HG03196 (cell line): Measurements from ENCODE around the gene PBRM1.

ENCODE experiments used
- ATAC-seq: cut with Tn5 transposase; IDR thresholded peaks from one replicate; pipeline ENCODE4 v1.9.1; 2021; ENCODE audit not compliant: unreplicated experiment

Gene PBRM1

GRCh38 chr3:52670621-52671521, 14.8 kb downstream of the PBRM1 start:
- ATAC-seq, result peak; percentile 73

GRCh38 chr3:52663098-52663497, 22.6 kb downstream of the PBRM1 start:
- ATAC-seq, result no peak

DNA sequence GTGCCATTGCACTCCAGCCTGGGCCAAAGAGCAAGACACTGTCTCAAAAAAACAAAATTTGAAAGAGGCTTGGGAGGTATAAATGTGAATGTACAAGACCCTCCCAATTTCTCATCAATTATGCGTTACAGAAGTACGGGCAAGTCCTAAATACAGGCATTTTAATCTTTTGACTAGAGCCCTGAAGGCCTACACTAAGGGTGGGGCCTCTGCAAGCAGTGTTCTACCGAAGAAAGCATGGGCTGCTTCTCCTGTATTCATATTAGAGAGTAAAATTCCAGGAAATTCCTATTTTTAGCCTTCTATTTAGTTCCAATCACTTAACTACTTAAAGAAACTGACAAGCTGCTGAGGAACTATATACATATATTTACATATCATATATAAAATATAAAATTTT, 25.7 kb downstream of the PBRM1 start:
- no peak for ATAC-seq

GRCh38 chr3:52655895-52656294, 29.8 kb downstream of the PBRM1 start:
- no peak for ATAC-seq

GRCh38 chr3:52651592-52651991, 34.1 kb downstream of the PBRM1 start:
- ATAC-seq, result no peak

DNA sequence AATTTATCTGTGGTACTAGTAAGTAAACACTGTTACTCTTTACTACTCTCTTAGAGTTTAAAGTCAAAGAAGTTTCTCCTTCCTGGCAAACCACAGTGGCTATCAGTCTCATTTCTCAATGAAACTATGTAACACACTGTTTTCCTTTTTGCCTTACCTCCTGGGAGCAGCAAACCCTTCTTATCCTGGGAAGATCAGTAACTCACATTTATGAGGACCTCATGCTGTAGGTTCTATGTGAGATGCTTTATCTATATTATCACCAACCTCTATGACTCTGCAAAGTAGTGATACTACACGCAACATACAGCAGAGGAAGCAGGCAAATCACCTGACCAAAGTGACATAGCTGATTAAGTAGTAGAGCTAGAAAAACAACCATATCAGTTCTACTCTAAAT, 35.3 kb downstream of the PBRM1 start:
- no peak for ATAC-seq

DNA sequence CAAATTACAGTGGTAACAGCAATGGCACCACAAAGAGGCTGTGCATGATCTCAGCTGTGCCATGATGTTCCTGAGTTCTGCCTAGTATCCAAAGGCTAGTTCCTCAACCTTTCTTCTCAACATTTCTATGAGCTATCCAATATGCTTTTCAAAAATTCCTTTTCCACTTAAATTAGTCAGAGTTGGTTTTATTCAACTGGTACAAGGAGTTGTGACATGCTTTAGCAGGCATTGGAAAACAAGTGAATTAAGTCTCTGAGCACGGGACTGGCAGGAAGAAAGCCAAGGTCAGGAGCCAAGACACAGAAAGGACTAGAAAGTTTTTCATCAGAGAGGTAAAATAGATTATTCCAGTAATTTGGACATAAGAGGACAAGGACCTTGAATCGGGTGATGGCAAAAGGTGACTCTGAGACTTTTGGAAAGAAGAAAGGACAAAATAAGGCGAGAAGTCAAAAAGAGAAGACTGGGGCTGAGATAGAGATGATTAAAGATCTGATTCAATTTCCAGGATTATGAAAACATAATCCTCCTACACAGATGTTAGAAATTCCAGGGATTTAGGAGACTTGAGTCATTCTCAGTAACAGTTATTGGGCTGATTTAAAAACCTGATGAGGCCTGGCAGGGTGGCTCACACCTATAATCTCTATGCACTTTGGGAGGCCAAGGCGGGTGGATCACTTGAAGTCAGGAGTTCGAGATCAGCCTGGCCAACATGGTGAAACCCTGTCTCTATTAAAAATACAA, 36.1 kb downstream of the PBRM1 start:
- no peak for ATAC-seq

DNA sequence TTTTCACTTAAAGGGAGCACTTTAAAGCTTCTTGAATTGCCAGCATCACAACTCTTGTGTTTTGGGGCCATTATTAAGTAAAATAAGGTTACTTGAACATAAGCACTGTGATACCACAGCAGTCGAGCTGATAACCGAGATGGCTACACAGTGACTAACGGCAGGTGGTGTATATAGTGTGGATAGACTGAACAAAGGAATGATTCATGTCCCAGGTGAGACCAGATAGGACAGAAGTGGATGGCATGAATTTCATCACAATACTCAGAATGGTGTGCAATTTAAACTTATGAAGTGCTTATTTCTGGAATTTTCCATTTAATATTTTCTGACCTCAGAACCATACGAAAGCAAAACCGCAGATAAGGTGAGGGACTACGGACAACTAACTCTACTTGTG, 40.2 kb downstream of the PBRM1 start:
- ATAC-seq, result no peak

DNA sequence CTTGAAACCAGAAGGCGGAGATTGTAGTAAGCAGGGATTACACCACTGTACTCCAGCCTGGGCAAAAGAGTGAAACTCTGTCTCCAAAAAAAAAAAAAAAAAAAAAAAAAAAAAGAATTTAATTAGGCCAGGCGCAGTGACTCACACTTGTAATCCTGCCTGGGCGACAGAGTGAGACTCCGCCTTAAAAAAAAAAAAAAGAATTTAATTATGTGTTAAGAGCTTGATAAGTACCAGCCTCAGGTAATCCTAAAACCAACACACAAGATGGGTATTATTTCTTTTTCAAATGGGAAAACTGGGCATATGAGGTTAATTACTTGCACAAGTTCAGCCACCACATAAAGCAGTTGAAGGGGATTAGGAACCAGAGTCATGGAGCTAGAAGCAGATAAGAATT, 49.0 kb downstream of the PBRM1 start:
- ATAC-seq, result no peak

- ATAC-seq, result no peak
These were observed 51.9 kb downstream of the PBRM1 start for GRCh38 chr3:52633786-52634185.

DNA sequence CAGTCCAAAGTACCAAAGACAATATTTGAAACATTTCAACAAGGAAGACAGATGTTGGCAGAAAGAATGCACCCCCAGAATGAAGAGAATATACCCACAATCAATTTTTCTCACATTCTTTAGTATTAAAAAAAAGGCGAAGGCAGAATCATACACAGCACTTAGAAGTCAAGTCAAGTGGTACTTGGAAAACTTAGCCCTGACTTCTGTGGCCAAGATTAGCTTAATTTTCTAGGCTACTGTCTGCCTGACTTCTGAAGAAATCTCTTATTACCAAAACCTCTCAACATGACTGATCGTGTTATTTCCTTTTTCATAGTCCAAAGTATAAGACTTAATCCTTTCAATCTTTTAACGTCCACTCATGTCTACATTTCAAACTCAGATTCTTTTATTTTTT, 60.7 kb downstream of the PBRM1 start:
- ATAC-seq, result no peak

DNA sequence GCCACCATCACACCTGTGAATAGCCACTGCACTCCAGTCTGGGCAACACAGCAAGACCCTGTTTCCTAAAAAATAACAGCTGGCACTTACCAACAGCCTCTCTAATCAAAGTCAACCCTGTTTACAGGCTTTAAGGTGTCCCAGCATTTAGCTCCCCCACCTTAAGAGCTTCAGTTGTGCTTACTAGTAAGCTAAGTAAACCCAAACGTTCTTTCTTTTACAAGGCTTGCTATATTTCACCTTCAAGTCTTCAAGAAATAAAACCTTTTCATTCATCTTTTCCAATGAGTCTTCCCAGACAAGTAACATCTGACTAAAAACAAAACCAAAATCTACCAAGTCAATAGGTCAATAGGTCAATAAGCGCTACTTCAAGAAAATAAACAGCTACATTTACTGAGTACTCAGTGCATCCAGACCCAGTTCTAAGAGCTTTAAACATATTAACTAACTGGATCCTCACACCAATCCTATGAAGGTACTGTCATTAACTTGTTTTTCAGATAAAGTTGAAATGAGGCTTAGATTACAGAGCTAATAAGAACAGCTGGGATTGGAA, 62.4 kb downstream of the PBRM1 start:
- ATAC-seq, result no peak

DNA sequence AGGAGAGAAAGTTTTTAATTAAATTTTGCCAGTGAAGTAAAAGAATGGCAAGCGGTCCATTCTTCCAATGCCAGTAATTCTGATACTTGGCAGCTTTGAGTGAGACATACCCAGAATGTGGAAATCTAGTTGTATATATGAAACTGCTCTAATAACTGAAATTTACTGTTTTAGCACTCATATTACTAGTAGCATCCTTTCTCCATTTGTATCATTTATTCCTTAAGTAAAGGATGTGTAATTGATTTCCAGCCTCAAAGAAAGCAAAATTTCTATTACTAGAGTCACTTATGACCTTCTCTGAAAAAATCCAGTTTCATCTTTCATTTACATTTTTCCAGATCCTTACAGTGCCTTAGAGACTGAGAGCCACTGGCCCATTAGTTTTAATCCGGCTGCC, 65.1 kb downstream of the PBRM1 start:
- ATAC-seq, result no peak

GRCh38 chr3:52615166-52615565, 70.5 kb downstream of the PBRM1 start:
- no peak for ATAC-seq

DNA sequence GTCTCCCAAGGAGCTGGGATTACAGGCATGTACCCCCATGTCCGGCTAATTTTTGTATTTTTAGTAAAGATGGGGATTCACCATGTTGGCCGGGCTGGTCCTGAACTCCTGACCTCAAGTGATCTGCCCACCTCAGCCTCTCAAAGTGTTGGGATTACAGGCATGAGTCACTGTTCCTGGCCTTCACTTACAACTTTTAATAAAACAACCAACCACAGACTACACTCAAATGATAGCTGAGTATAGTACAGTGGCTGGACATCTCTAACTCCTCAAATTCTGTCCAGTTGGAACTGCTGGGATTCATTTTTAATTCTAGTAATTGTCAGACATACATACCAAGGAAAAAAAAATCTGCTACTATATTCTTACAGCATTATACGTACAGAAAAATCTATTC, 71.0 kb downstream of the PBRM1 start:
- ATAC-seq, result no peak

DNA sequence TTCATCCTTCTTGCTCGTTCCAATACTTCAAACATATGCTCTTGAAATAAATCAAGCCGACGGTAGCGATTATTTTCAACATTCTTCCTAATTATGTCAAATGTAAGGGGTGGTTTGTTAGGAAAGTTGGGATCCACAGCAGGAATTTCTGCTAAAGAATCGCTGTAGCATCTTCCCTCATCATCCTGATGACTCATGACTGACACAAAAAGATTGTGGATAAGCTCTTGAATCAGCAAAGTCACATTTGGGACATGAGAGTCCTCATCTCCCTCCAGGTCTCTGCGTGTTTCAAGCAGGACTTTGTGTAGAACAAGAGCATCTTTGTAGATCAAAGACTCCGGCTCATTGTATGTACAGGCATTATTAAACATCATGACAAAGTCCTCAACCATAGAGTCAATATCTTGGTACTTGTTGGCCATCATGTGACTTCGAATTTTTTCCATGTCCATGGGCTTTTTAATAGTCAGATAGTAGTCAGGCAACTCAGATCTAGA, 76.3 kb downstream of the PBRM1 start:
- no peak for ATAC-seq

DNA sequence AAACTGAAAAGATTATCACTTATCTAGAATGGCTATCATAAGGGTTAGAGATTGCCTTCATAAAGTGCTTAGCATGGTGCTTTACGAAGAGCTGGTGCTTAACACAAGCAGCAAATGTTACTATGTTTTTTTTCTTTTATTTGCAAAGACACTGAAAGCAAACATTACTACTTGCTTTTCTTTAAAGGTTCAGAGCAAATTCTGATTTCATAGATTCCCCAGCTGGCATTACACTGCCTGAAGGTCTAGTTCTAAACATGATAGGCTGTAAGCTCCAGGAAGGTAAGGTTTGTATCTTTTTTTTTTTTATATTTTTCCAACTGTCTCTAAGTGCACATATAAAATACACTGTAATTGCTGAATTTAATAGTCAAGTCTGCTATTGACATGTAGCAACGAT, 77.4 kb downstream of the PBRM1 start:
- no peak for ATAC-seq

DNA sequence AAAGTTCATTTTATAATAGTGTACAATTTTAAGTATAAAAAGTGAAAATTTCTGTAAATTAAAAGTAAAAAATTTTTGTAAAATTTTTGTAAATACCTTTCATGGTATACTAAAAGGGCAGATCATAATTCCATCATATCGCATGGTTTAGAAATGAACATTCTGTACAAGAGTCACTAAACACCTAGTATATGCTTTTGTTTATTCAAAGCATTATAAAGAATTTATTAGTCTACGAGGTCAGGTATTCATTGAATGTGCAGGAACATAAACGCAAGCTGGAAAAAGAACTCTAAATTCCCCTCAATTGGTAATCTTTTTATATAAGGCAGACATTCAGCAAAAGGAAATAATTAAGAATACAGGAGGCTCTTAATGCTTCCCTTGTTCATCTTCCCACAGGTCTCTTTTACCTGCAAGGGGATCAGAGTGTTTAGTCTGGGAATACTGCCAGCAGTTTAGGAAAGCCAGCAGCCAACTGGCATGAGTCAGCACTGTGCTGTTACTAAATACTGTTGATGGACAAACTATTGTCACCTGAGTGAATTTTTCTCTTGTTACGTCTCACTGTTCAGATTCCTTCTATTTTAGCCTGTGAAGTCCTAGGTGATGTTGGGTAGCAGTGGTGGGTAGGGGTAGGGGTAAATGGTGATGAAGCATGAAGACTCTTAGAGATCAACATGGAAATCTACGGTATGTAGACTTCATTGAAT, 79.2 kb downstream of the PBRM1 start:
- ATAC-seq, result no peak

- no peak for ATAC-seq
These were observed 85.5 kb downstream of the PBRM1 start for GRCh38 chr3:52600258-52600657.

DNA sequence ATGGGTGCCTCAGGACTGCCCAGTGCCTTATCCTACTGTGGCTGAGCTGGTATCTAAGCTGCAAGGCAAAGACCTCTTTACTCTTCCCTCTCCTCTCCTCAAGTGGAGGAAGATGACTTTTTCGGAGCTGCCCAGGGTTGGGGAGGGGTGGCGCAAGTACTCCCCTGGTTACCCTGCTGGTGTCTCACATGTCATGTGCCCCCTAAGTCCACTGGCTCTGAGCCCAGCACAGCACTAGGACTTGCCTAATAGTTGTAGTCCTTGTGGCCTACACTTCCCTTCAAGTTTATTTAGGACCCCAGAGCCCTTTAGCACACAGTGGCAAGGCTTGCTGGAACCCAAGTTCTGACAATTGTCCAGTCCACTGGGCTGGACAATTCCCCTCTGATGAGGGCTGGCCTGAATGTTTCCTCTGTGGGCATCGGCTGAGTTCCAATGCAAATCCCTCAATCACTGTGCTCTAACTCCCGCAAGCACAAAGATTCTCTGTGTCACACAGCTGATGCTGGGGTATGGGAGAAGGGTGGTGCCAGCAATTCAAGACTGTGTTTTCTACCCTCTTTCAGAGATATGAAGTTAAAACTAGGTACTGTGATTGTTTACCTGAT, 89.0 kb downstream of the PBRM1 start:
- no peak for ATAC-seq

DNA sequence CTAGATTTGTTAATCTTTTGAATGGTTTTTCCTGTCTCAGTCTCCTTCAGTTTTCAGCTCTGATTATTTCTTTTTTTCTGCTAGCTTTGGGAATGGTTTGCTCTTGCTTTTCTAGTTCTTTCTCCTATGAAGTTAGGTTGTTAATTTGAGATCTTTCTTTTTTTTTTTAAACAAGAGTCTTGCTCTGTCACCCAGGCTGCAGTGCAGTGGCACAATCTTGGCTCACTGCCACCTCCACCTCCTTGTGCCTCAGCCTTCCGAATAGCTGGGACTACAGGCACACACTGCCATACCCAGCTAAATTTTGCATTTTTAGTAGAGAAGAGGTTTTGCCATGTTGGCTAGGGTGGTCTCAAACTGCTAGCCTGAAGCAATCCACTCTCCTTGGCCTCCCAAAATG, 92.6 kb downstream of the PBRM1 start:
- ATAC-seq, result no peak
